ENCODE data around the gene KCNG2. TPM values are rescaled to one million over a fixed set of nuclear protein-coding genes. Genes with fewer than 3 reads are reported as not detected.

Gene KCNG2
- total RNA-seq, 1 experiment from 2014 or later = not detected

DNA sequence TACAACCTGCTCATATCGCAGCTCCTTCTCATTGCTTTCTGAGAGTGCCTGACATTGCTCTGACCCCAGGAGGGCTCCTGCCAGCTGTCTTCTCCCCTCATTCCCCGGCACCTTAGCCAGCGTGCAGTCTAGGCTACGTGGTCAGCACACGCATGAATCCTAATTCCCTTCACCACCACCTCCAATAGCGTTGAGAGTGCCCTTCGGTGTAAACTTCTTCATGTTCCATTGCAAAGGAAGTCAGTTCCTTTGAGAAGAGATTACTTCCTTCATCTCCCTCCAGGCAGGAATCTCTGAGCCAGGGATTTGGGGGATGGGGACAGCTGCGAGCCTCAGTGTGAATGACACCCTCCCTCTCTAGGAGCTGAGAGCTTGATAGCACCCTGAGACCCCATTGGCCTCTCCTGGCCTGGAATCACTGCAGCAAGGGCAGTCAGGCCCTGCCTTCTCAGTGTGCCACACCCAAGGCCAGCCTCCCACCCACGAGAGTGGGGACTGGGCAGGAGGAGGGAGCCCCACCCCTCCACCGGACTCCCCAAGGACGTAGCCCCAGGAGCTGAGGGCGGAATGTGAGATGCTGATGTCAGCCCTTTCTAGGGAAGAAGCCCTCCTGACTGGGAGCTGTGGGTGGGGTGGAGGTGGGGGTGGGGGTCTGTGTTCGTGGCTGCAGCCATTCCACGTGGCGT is 100.3 kb downstream of the KCNG2 start:
- H3K36me3 Mint-ChIP-seq (ENCODE audit: insufficient read depth, unreplicated experiment) = peaks cover 15% of the 10 kb centered on the region
- no peaks in the 10 kb centered on the region for H3K27me3 Mint-ChIP-seq (ENCODE audit: insufficient read depth, unreplicated experiment)
- H3K4me3 Mint-ChIP-seq (ENCODE audit: unreplicated experiment) = no peak overlapping the region
- Histone ChIP-seq H3K9me3 (no peaks in the 10 kb centered on the region), H3K4me3 (ENCODE audit: low read depth, low read length) (no peak overlapping the region), H3K27me3 (replicated peaks; ENCODE audit: control insufficient read depth, insufficient read depth, low read length) (no peaks in the 10 kb centered on the region), H3K36me3 (ENCODE audit: control insufficient read depth, insufficient read depth, low read length) (no peaks in the 10 kb centered on the region), H3K4me1 (no peaks in the 10 kb centered on the region)
- POLR2A ChIA-PET = no interaction called here
- intact Hi-C loops (cut with micrococcal nuclease; ENCODE audit: unreplicated experiment) = no loop called here
- DNase-seq = no peak
- H3K9me3 Mint-ChIP-seq (ENCODE audit: unreplicated experiment) = peaks cover 34% of the 10 kb centered on the region
- BruUV-seq (replicated peaks) = no TSS peak
- CTCF ChIA-PET = no interaction called here
- H3K4me1 Mint-ChIP-seq (ENCODE audit: low read depth, unreplicated experiment) = no peaks in the 10 kb centered on the region
- no peak overlapping the region for H3K27ac Mint-ChIP-seq (ENCODE audit: unreplicated experiment)
- TF ChIP-seq, protein P1, sequence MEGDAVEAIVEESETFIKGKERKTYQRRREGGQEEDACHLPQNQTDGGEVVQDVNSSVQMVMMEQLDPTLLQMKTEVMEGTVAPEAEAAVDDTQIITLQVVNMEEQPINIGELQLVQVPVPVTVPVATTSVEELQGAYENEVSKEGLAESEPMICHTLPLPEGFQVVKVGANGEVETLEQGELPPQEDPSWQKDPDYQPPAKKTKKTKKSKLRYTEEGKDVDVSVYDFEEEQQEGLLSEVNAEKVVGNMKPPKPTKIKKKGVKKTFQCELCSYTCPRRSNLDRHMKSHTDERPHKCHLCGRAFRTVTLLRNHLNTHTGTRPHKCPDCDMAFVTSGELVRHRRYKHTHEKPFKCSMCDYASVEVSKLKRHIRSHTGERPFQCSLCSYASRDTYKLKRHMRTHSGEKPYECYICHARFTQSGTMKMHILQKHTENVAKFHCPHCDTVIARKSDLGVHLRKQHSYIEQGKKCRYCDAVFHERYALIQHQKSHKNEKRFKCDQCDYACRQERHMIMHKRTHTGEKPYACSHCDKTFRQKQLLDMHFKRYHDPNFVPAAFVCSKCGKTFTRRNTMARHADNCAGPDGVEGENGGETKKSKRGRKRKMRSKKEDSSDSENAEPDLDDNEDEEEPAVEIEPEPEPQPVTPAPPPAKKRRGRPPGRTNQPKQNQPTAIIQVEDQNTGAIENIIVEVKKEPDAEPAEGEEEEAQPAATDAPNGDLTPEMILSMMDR (IDR thresholded peaks at IDR 0.05; ENCODE audit: insufficient read depth in 1 of 2, low read depth in 1 of 2, low read length in 1 of 2, severe bottlenecking in 1 of 2, unreplicated experiment in 1 of 2) = no peak

DNA sequence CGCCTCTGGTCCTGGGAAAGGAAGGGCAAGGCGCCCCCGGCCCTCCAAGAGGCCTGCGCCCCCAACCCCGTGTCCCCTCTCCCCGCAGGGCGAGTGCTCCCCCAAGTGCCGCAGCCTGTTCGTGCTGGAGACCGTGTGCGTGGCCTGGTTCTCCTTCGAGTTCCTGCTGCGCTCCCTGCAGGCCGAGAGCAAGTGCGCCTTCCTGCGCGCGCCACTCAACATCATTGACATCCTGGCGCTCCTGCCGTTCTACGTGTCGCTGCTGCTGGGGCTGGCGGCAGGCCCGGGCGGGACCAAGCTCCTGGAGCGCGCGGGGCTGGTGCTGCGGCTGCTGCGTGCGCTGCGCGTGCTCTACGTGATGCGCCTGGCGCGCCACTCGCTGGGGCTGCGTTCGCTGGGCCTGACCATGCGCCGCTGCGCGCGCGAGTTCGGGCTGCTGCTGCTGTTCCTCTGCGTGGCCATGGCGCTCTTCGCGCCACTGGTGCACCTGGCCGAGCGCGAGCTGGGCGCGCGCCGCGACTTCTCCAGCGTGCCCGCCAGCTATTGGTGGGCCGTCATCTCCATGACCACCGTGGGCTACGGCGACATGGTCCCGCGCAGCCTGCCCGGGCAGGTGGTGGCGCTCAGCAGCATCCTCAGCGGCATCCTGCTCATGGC is 101.3 kb downstream of the KCNG2 start:
- Mint-ChIP-seq H3K36me3 (ENCODE audit: insufficient read depth, unreplicated experiment) (peaks cover 15% of the 10 kb centered on the region), H3K27ac (ENCODE audit: unreplicated experiment) (no peak overlapping the region), H3K27me3 (ENCODE audit: insufficient read depth, unreplicated experiment) (no peaks in the 10 kb centered on the region), H3K9me3 (ENCODE audit: unreplicated experiment) (peaks cover 25% of the 10 kb centered on the region), H3K4me3 (ENCODE audit: unreplicated experiment) (no peak overlapping the region), H3K4me1 (ENCODE audit: low read depth, unreplicated experiment) (no peaks in the 10 kb centered on the region)
- Histone ChIP-seq H3K27me3 (replicated peaks; ENCODE audit: control insufficient read depth, insufficient read depth, low read length) (no peaks in the 10 kb centered on the region), H3K4me1 (no peaks in the 10 kb centered on the region), H3K9me3 (no peaks in the 10 kb centered on the region), H3K36me3 (ENCODE audit: control insufficient read depth, insufficient read depth, low read length) (no peaks in the 10 kb centered on the region), H3K4me3 (ENCODE audit: low read depth, low read length) (no peak overlapping the region)
- no peak for DNase-seq
- TF ChIP-seq, protein P1 (IDR thresholded peaks at IDR 0.05; ENCODE audit: insufficient read depth in 1 of 2, low read depth in 1 of 2, low read length in 1 of 2, severe bottlenecking in 1 of 2, unreplicated experiment in 1 of 2) = no peak
- intact Hi-C loops (cut with micrococcal nuclease; ENCODE audit: unreplicated experiment) = no loop called here
- no TSS peak for BruUV-seq (replicated peaks)
- ChIA-PET POLR2A (no interaction called here), CTCF (no interaction called here)

DNA sequence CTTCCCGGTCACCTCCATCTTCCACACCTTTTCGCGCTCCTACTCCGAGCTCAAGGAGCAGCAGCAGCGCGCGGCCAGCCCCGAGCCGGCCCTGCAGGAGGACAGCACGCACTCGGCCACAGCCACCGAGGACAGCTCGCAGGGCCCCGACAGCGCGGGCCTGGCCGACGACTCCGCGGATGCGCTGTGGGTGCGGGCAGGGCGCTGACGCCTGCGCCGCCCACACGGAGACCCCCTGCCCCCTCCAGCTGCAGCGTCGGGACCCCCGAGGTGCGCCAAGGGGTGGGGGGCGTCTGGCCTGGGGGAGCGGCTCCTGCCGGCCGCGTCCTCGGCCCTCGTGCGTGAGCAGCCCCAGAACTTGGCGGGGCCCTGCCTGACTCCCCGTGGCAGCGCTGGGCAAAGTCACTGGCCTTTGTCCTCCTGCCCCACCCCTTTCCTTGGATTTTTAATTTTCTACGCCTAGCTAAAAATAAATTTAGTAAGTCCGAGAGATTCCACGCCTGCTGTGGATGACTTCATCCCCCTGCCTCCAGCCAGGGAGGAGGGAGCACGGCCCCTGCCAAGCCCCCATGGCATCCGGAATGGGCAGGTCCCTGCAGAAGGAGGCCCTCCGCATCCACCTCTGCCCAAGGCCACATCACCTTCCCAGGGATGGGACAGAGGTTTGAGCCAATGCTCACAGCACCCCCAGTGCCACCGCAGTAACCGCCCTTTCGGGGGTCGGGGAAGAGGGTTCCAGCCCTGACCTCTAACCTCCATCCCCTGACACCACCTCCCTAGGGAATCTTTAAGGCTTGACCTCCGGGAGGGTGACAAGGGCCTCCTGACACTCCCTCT is 102.1 kb downstream of the KCNG2 start:
- Histone ChIP-seq H3K4me1 (no peaks in the 10 kb centered on the region), H3K27me3 (replicated peaks; ENCODE audit: control insufficient read depth, insufficient read depth, low read length) (no peaks in the 10 kb centered on the region), H3K9me3 (no peaks in the 10 kb centered on the region), H3K36me3 (ENCODE audit: control insufficient read depth, insufficient read depth, low read length) (no peaks in the 10 kb centered on the region), H3K4me3 (ENCODE audit: low read depth, low read length) (no peak overlapping the region)
- H3K4me3 Mint-ChIP-seq (ENCODE audit: unreplicated experiment) = no peak overlapping the region
- CTCF ChIA-PET = no interaction called here
- no peaks in the 10 kb centered on the region for H3K27me3 Mint-ChIP-seq (ENCODE audit: insufficient read depth, unreplicated experiment)
- H3K36me3 Mint-ChIP-seq (ENCODE audit: insufficient read depth, unreplicated experiment) = peaks cover 15% of the 10 kb centered on the region
- no peak overlapping the region for H3K27ac Mint-ChIP-seq (ENCODE audit: unreplicated experiment)
- no peak for DNase-seq
- intact Hi-C loops (cut with micrococcal nuclease; ENCODE audit: unreplicated experiment) = no loop called here
- H3K4me1 Mint-ChIP-seq (ENCODE audit: low read depth, unreplicated experiment) = no peaks in the 10 kb centered on the region
- BruUV-seq (replicated peaks) = no TSS peak
- TF ChIP-seq, protein P1 (IDR thresholded peaks at IDR 0.05; ENCODE audit: insufficient read depth in 1 of 2, low read depth in 1 of 2, low read length in 1 of 2, severe bottlenecking in 1 of 2, unreplicated experiment in 1 of 2) = no peak
- POLR2A ChIA-PET = no interaction called here
- peaks cover 22% of the 10 kb centered on the region for H3K9me3 Mint-ChIP-seq (ENCODE audit: unreplicated experiment)
